VCaP (cell line): ENCODE data around the gene SUFU.

Experiments used
- H3K27ac ChIP-seq: fragments of 450-650 bp; 2 replicates; pipeline ENCODE4 v1.5.1; 2017
- CTCF ChIP-seq: fragments of 450-650 bp; conservative IDR thresholded peaks from 2 replicates; pipeline ENCODE4 v1.5.1; 2017; ENCODE audit warnings: mild to moderate bottlenecking, moderate library complexity

SUFU gene

GRCh38 chr10:102550636-102551210 is 47.0 kb downstream of the SUFU start:
- no peak overlapping the region for H3K27ac ChIP-seq
- TF ChIP-seq CTCF = no peak

GRCh38 chr10:102552533-102552932 is 48.8 kb downstream of the SUFU start:
- TF ChIP-seq CTCF = no peak
- no peak overlapping the region for H3K27ac ChIP-seq

- H3K27ac ChIP-seq = no peak overlapping the region
- no peak for TF ChIP-seq CTCF
These were observed 50.0 kb downstream of the SUFU start for GRCh38 chr10:102553771-102554170.

- no peak for TF ChIP-seq CTCF
These were observed 50.8 kb downstream of the SUFU start for GRCh38 chr10:102554531-102554930.

GRCh38 chr10:102555781-102556328 is 52.1 kb downstream of the SUFU start:
- no peak for TF ChIP-seq CTCF
- H3K27ac ChIP-seq = no peak overlapping the region

More at GRCh38 chr10:102554531-102554930, 50.8 kb downstream of the SUFU start:
- H3K27ac ChIP-seq = no peak overlapping the region

- TF ChIP-seq CTCF = no peak
These were observed 53.8 kb downstream of the SUFU start for GRCh38 chr10:102557569-102557968.

GRCh38 chr10:102559764-102560163 is 56.0 kb downstream of the SUFU start:
- TF ChIP-seq CTCF = no peak
- H3K27ac ChIP-seq = no peak overlapping the region

More at GRCh38 chr10:102557569-102557968, 53.8 kb downstream of the SUFU start:
- H3K27ac ChIP-seq = no peak overlapping the region
